Omental fat pad (tissue), 4 donors: ENCODE results near the gene BMP2K. TPM values are rescaled to one million over a fixed set of nuclear protein-coding genes. Genes with fewer than 3 reads are reported as not detected.

Source experiments
- ATAC-seq: fragments of 150-250 bp; one replicate; pipeline ENCODE4 v1.9.1; 2016; ENCODE audit warnings: mild to moderate bottlenecking, moderate library complexity; ENCODE audit not compliant: low FRiP score
- DNase-seq: peaks from one replicate; pipeline ENCODE4 v3.0.0-alpha.2; 2019; ENCODE audit warnings: low spot score
- CTCF ChIP-seq, 3 donors: fragments of 450-650 bp; IDR thresholded peaks; one replicate each; pipeline ENCODE4 v1.5.1; 2016 to 2017; ENCODE audit warnings: antibody characterized with exemption in 3 of 3, mild to moderate bottlenecking in 3 of 3, moderate library complexity in 2 of 3
- total RNA-seq, 4 donors: library from RNA; depleted of rRNA; stranded (reverse); fragments of >200 nt; gene quantifications; one replicate each; pipeline ENCODE4 v1.1.0, GENCODE V29; 2016

BMP2K gene
- total RNA-seq, 4 donors from 2014 or later: 33.2 to 64.1 (median 43.7) TPM

GRCh38 chr4:78768452-78769180 lies 7.5 kb upstream of the BMP2K start:
- no peak for ATAC-seq
- no peak for TF ChIP-seq CTCF (IDR thresholded peaks at IDR 0.05)
- DNase-seq: no peak

GRCh38 chr4:78770091-78770642 lies 6.0 kb upstream of the BMP2K start:
- ATAC-seq (no peak), DNase-seq (no peak)
- no peak for TF ChIP-seq CTCF (IDR thresholded peaks at IDR 0.05)

DNA sequence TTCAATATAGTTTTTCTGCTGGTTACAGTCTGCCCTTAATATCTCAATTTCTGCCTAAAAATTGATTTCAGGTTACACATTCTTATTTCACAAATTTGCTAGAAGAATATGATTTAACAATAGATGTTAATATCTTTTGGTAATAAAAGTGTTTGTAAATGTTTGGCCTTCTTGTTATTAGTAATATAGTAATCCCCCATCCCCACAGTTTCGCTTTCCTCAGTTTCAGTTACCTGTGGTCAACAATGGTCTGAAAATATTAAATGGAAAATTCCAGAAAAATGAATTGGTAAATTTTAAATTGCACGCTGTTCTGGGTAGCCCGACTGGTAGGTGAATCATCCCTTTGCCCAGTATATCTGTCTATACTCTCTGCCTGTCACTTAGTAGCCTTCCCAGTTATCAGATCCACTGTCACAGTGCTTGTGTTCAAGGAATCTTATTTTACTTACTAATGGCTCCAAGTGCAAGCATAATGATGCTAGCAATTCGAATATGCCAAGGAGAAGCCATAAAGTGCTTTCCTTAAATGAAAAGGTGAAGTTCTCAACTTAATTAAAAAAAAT lies 3.5 kb upstream of the BMP2K start:
- ATAC-seq (no peak), DNase-seq (no peak)
- TF ChIP-seq CTCF (IDR thresholded peaks at IDR 0.05): no peak

DNA sequence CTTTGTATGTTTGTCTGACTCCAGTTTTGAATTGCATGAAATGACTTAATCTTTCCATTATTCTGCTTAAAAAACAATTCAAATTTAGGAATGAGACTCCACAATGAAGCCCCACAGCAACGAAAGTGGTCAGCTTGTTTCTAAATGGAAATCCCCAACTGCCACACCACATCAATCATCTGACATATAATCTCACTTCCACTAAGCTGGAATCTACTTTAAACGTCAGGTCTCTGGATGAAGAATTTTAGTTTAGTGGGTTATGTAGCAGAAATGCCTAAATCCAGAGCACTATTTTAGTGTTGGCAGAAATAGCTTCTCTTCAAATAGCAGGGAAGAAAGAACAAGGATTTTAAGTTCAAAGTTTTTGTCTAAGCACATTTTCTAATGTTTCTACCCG lies 1.7 kb upstream of the BMP2K start:
- ATAC-seq (no peak), DNase-seq (no peak)
- TF ChIP-seq CTCF (IDR thresholded peaks at IDR 0.05): no peak

DNA sequence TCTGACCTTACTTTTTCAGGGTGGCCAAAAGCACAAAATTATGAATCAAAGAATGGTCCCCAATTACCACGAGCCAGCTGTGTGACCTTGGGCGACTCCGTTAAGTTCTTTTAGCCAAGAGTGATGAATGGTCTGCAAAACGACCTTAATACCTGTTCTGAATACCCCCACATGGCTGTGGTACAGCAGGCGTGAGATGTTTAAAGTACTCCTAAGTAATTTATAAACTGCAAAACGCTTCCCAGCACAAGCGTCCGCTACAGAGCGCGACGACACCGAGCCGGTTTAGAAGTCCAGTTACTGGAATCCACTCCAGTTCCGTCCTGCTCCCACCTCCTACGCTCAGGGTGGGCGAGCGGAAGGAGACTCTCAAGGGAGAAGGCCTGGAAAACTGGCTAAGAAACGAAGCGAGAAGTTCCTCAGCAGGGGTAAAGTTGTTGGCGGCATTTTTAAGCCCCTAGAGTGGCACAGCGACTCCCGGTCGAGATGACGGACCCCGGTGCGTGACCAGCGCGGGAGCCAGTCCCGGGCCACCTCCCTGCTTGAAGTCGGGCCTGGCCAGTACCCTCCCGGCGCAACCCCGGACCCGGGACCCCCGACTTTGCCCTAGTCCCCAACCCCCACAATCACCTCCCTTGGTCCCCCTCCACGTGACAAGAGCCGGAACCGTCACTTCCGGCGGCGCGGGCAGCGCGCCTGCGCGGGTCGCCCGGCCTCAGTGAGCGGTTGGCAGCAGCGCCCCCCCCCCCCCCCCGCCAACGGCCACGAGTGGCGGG lies 659 bp upstream of the BMP2K start:
- peak; percentile 89 for ATAC-seq
- peak; percentile 58 for DNase-seq
- no peak for TF ChIP-seq CTCF (IDR thresholded peaks at IDR 0.05)

GRCh38 chr4:78776729-78777575 lies 802 bp downstream of the BMP2K start:
- ATAC-seq: peak; percentile 63
- TF ChIP-seq CTCF (IDR thresholded peaks at IDR 0.05): no peak
- no peak for DNase-seq
